ENCODE data around the gene CPTP.
A peak's percentile ranks its signal among the peaks of the same experiment; 100 is the strongest.

- TF ChIP-seq YY1 (IDR thresholded peaks at IDR 0.05; ENCODE audit: low read depth) = no peak
- TF ChIP-seq REST (IDR thresholded peaks at IDR 0.05; ENCODE audit: low read depth) = no peak
- TF ChIP-seq, protein P1, sequence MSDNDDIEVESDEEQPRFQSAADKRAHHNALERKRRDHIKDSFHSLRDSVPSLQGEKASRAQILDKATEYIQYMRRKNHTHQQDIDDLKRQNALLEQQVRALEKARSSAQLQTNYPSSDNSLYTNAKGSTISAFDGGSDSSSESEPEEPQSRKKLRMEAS (IDR thresholded peaks at IDR 0.05) = no peak
- TF ChIP-seq TCF12 (IDR thresholded peaks at IDR 0.05; ENCODE audit: low read depth) = 0 out of 2 replicates have a peak, but pooled peaks have one; percentile 21
- TF ChIP-seq EP300 (IDR thresholded peaks at IDR 0.05; ENCODE audit: borderline replicate concordance) = no peak
- TF ChIP-seq CEBPB (IDR thresholded peaks at IDR 0.05) = no peak
- TF ChIP-seq TEAD4 (IDR thresholded peaks at IDR 0.05) = no peak
- no peak for TF ChIP-seq TAF1 (IDR thresholded peaks at IDR 0.05; ENCODE audit: low read depth)
- no peak for TF ChIP-seq RAD21 (IDR thresholded peaks at IDR 0.05; ENCODE audit: low read depth)
- peak; percentile 37; the same call in 1 of the 2 replicates for TF ChIP-seq NFIC (IDR thresholded peaks at IDR 0.05)
- TF ChIP-seq ZBTB7A (IDR thresholded peaks at IDR 0.05; ENCODE audit: low read depth) = no peak; the same call in 1 of the 2 replicates
- no peak for TF ChIP-seq CREB1 (IDR thresholded peaks at IDR 0.05; ENCODE audit: low read depth)
- TF ChIP-seq FOXM1 (IDR thresholded peaks at IDR 0.05; ENCODE audit: borderline replicate concordance, low read depth) = no peak
- TF ChIP-seq USF1 (IDR thresholded peaks at IDR 0.05) = no peak
These were observed 19.1 kb upstream of the CPTP start for GRCh38 chr1:1305300-1306069.

Measured in Ishikawa (cell line).